Smooth muscle cell (in vitro differentiated cells): ENCODE data around the gene MAN1A1. TPM values are rescaled to one million over a fixed set of nuclear protein-coding genes. Genes with fewer than 3 reads are reported as not detected.

Experiments
- DNase-seq: peaks from one replicate; lab custom pipeline; 2025; ENCODE audit not compliant: unreplicated experiment; lab: John Stamatoyannopoulos, UW
- H2AFZ ChIP-seq: fragments of 200-600 bp; sonication (generic); 2 replicates; pipeline ENCODE4 v1.6.0; 2016; ENCODE audit warnings: antibody characterized with exemption, low read depth, mild to moderate bottlenecking
- H3F3A ChIP-seq: fragments of 200-600 bp; sonication (generic); 2 replicates; pipeline ENCODE4 v1.6.0; 2017; ENCODE audit warnings: antibody characterized with exemption, low read depth
- H3K27ac ChIP-seq: fragments of 200-600 bp; sonication (generic); 2 replicates; pipeline ENCODE4 v1.5.1; 2016; ENCODE audit warnings: low read depth, mild to moderate bottlenecking
- H3K27me3 ChIP-seq: fragments of 200-600 bp; sonication (generic); 2 replicates; pipeline ENCODE4 v1.6.1; 2016; ENCODE audit warnings: low read depth, mild to moderate bottlenecking
- H3K36me3 ChIP-seq: fragments of 200-600 bp; sonication (generic); 2 replicates; pipeline ENCODE4 v1.5.1; 2016; ENCODE audit warnings: low read depth
- H3K4me1 ChIP-seq: fragments of 200-600 bp; sonication (generic); 2 replicates; pipeline ENCODE4 v1.5.1; 2016; ENCODE audit warnings: low read depth
- H3K4me2 ChIP-seq: fragments of 200-600 bp; sonication (generic); 2 replicates; pipeline ENCODE4 v1.6.0; 2016; ENCODE audit warnings: mild to moderate bottlenecking
- H3K4me3 ChIP-seq: fragments of 200-600 bp; sonication (generic); 2 replicates; pipeline ENCODE4 v1.5.1; 2016; ENCODE audit warnings: mild to moderate bottlenecking
- H3K79me2 ChIP-seq: fragments of 200-600 bp; sonication (generic); 2 replicates; pipeline ENCODE4 v1.6.0; 2016; ENCODE audit warnings: low read depth, mild to moderate bottlenecking
- H3K9ac ChIP-seq: fragments of 200-600 bp; sonication (generic); 2 replicates; pipeline ENCODE4 v1.6.0; 2016; ENCODE audit warnings: low read depth
- H3K9me3 ChIP-seq: fragments of 200-600 bp; sonication (generic); replicated peaks from 2 replicates; pipeline ENCODE4 v1.5.1; 2016; ENCODE audit warnings: low read depth
- H4K20me1 ChIP-seq: fragments of 200-600 bp; sonication (generic); 2 replicates; pipeline ENCODE4 v1.6.0; 2016; ENCODE audit warnings: low read depth
- CTCF ChIP-seq: fragments of 200-600 bp; sonication (generic); IDR thresholded peaks from 2 replicates; pipeline ENCODE4 v1.5.1; 2017; ENCODE audit warnings: borderline replicate concordance, mild to moderate bottlenecking, antibody characterized with exemption; ENCODE audit not compliant: insufficient read depth, poor library complexity, severe bottlenecking
- WGBS: methylation state at CpG from one replicate; pipeline ENCODE4 v1.1.7; 2016; ENCODE audit warnings: low lambda C conversion rate; 5-methylcytosine and 5-hydroxymethylcytosine counted together
- polyA plus RNA-seq: library from polyadenylated mRNA; unstranded; fragments of >200 nt; fragmentation: Nextera tagmentation; extraction: Ambion mirVana; gene quantifications from 2 replicates; pipeline ENCODE4 v1.2.1, GENCODE V29; 2016
- total RNA-seq: library from RNA; depleted of rRNA; stranded (reverse); fragments of >200 nt; gene quantifications from 2 replicates; pipeline ENCODE4 v1.2.3, GENCODE V29; 2014

MAN1A1 gene
- total and polyA plus RNA-seq, 2 experiments from 2014 or later: 57.1 to 127 TPM

- Histone ChIP-seq H3K9ac (no peak overlapping the region), H3F3A (no peaks in the 10 kb centered on the region), H3K27me3 (no peaks in the 10 kb centered on the region), H3K4me1 (no peaks in the 10 kb centered on the region), H4K20me1 (no peaks in the 10 kb centered on the region), H2AFZ (no peak overlapping the region), H3K4me2 (no peak overlapping the region), H3K9me3 (no peaks in the 10 kb centered on the region), H3K36me3 (no peaks in the 10 kb centered on the region), H3K79me2 (no peaks in the 10 kb centered on the region), H3K27ac (no peak overlapping the region), H3K4me3 (no peak overlapping the region)
- TF ChIP-seq CTCF: no peak
- DNase-seq: no peak
- WGBS: 84% methylated on average over 2 of the region's 2 CpGs
Observed at GRCh38 chr6:119162134-119162775, 187.3 kb downstream of the MAN1A1 start.

- Histone ChIP-seq H4K20me1 (no peaks in the 10 kb centered on the region), H3K27ac (no peak overlapping the region), H3K27me3 (no peaks in the 10 kb centered on the region), H3K9ac (no peak overlapping the region), H3K9me3 (no peaks in the 10 kb centered on the region), H3K4me2 (no peak overlapping the region), H3F3A (no peaks in the 10 kb centered on the region), H2AFZ (no peak overlapping the region), H3K79me2 (no peaks in the 10 kb centered on the region), H3K36me3 (no peaks in the 10 kb centered on the region), H3K4me1 (no peaks in the 10 kb centered on the region), H3K4me3 (no peak overlapping the region)
- TF ChIP-seq CTCF: no peak
- DNase-seq: no peak
- 50% methylated on average over 4 of the region's 4 CpGs for WGBS
Observed at GRCh38 chr6:119161438-119161837, 188.1 kb downstream of the MAN1A1 start.

- no peaks in the 10 kb centered on the region for H3K4me1 ChIP-seq
- H3K4me3 ChIP-seq: no peak overlapping the region
- no peaks in the 10 kb centered on the region for H3K27me3 ChIP-seq
- no peak overlapping the region for H3K4me2 ChIP-seq
- no peak for DNase-seq
- TF ChIP-seq CTCF: no peak
- 88% methylated on average over 2 of the region's 2 CpGs for WGBS
- H3K9me3 ChIP-seq: no peaks in the 10 kb centered on the region
- no peaks in the 10 kb centered on the region for H4K20me1 ChIP-seq
- H3K79me2 ChIP-seq: no peaks in the 10 kb centered on the region
- H2AFZ ChIP-seq: no peak overlapping the region
- H3K9ac ChIP-seq: no peak overlapping the region
- H3F3A ChIP-seq: no peaks in the 10 kb centered on the region
- no peaks in the 10 kb centered on the region for H3K36me3 ChIP-seq
- no peak overlapping the region for H3K27ac ChIP-seq
Observed at GRCh38 chr6:119160911-119161310, 188.7 kb downstream of the MAN1A1 start.

GRCh38 chr6:119158057-119158848 lies 191.3 kb downstream of the MAN1A1 start:
- WGBS: 91% methylated on average over 9 of the region's 9 CpGs
- H2AFZ ChIP-seq: no peak overlapping the region
- no peaks in the 10 kb centered on the region for H3K79me2 ChIP-seq
- H3K4me1 ChIP-seq: no peaks in the 10 kb centered on the region
- no peaks in the 10 kb centered on the region for H3K9me3 ChIP-seq
- no peak for DNase-seq
- no peak overlapping the region for H3K4me2 ChIP-seq
- H3K4me3 ChIP-seq: no peak overlapping the region
- H3K27me3 ChIP-seq: no peaks in the 10 kb centered on the region
- no peaks in the 10 kb centered on the region for H4K20me1 ChIP-seq
- no peaks in the 10 kb centered on the region for H3F3A ChIP-seq
- TF ChIP-seq CTCF: no peak
- H3K9ac ChIP-seq: no peak overlapping the region
- no peaks in the 10 kb centered on the region for H3K36me3 ChIP-seq
- no peak overlapping the region for H3K27ac ChIP-seq
